Measurements from ENCODE around the gene SCPEP1.

Gene SCPEP1

DNA sequence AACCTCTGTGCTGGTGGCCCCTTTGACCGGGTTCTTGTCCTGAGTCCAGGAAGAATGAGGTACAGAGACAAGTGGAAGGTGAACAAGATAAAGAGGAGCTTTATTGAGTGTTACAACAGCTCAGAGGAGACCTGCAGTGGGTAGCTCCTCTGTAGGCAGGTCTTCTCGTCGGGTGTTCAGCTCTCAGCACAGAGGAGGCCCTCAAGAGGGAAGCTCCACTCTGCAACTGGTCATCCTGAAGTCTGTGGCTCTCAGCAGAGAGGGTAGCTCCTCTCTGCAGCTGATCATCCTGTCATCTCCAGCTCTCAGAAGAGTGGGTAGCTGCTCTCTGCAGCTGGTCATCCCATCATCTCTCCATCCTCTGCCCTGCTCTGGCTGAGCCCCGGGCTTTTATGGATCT, 39.7 kb downstream of the SCPEP1 start:
- TF ChIP-seq, protein P1, sequence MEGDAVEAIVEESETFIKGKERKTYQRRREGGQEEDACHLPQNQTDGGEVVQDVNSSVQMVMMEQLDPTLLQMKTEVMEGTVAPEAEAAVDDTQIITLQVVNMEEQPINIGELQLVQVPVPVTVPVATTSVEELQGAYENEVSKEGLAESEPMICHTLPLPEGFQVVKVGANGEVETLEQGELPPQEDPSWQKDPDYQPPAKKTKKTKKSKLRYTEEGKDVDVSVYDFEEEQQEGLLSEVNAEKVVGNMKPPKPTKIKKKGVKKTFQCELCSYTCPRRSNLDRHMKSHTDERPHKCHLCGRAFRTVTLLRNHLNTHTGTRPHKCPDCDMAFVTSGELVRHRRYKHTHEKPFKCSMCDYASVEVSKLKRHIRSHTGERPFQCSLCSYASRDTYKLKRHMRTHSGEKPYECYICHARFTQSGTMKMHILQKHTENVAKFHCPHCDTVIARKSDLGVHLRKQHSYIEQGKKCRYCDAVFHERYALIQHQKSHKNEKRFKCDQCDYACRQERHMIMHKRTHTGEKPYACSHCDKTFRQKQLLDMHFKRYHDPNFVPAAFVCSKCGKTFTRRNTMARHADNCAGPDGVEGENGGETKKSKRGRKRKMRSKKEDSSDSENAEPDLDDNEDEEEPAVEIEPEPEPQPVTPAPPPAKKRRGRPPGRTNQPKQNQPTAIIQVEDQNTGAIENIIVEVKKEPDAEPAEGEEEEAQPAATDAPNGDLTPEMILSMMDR (IDR thresholded peaks at IDR 0.05; ENCODE audit: insufficient read depth, low read length, missing control alignments) = no peak
- ChIA-PET POLR2A (no interaction called here), CTCF (no interaction called here)
- no peak for DNase-seq (ENCODE audit: low read depth, low spot score)
- H3K4me3 ChIP-seq (ENCODE audit: low read depth, low read length) = no peak overlapping the region

DNA sequence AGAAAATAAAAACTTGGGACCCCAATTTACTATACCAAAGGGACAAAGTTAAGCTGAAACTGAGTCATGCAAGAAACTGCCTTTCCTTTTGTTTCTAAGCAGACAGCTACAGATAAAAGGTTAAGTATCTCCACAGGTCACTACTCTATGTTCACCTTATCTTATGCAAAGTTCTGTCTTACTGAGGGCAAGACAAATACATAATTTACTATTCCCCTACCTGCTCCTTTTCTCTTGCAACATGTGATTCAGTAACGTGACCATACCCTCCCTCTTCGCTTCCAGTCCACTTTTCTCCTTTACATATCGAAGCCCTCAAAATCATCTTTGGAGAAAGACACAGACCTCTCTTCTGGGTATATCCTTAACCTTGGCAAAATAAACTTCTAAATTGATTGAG, 42.3 kb downstream of the SCPEP1 start:
- POLR2A ChIA-PET = no interaction called here
- no peak for DNase-seq (ENCODE audit: low read depth, low spot score)
- no peak overlapping the region for H3K4me3 ChIP-seq (ENCODE audit: low read depth, low read length)
- CTCF ChIA-PET = interaction anchor here (1.3 kb wide), 1 partner anchor 10 kb away, joined by 3 read pairs; no protein-coding TSS in a partner anchor
- TF ChIP-seq, protein P1 (IDR thresholded peaks at IDR 0.05; ENCODE audit: insufficient read depth, low read length, missing control alignments) = no peak

DNA sequence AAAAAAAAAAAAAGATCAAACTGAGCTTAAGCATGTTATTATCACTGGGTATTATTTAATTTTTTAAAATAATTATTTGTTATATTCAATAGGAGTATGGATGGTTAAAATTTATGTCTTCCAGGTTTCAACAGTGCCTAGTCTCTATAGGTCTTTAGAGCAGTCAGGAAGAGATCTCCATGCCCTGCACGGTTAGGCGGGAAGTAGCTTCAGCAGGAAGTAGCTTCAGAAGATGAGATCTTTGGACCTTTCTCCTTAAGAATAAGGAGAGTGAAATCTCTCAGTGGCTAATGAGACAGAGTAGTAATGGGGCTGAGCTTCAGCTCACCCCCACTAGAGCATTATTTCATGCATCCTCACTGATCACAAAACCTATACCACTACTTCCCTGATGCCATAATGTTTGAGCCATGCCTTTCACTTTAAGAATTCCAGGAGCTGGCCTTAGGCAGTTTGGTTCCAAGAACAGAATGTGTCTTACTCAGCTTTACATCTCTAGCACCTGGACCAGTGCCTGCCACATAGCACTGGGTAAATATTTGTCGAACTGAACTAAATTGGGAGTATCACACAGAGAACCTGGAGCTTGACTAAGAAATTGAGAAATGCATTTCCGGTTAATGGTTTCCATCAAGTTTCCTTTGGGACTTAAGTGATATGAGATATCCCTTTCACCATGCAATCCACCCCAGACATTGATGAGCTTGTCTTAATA, 43.5 kb downstream of the SCPEP1 start:
- no peak overlapping the region for H3K4me3 ChIP-seq (ENCODE audit: low read depth, low read length)
- POLR2A ChIA-PET = interaction anchor here (0.6 kb wide), 1 partner anchor 126 kb away, joined by 4 read pairs; no protein-coding TSS in a partner anchor
- TF ChIP-seq, protein P1 (IDR thresholded peaks at IDR 0.05; ENCODE audit: insufficient read depth, low read length, missing control alignments) = no peak
- DNase-seq (ENCODE audit: low read depth, low spot score) = no peak
- CTCF ChIA-PET = interaction anchor here (1.3 kb wide), 1 partner anchor 11 kb away, joined by 7 read pairs; no protein-coding TSS in a partner anchor

DNA sequence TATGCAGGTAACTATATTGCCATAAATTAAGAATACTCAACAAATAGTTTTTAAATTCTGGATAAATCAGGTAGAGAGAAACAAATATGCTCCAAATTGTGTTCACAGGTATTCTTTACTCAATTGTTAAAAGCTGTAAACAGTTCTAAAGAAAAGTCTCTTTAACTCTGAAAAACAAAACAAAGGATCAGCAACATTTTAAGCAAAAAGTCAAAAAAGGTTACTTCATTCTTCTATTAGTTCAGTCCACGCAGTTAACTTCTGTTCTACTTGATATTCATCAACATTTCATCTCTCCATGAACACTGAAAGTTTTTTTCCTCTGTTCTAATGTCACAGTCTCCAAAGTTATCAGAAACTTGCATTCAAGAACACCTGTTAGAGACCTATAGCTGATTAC, 47.9 kb downstream of the SCPEP1 start:
- POLR2A ChIA-PET = no interaction called here
- no peak overlapping the region for H3K4me3 ChIP-seq (ENCODE audit: low read depth, low read length)
- no peak for DNase-seq (ENCODE audit: low read depth, low spot score)
- CTCF ChIA-PET = no interaction called here
- TF ChIP-seq, protein P1 (IDR thresholded peaks at IDR 0.05; ENCODE audit: insufficient read depth, low read length, missing control alignments) = no peak

DNA sequence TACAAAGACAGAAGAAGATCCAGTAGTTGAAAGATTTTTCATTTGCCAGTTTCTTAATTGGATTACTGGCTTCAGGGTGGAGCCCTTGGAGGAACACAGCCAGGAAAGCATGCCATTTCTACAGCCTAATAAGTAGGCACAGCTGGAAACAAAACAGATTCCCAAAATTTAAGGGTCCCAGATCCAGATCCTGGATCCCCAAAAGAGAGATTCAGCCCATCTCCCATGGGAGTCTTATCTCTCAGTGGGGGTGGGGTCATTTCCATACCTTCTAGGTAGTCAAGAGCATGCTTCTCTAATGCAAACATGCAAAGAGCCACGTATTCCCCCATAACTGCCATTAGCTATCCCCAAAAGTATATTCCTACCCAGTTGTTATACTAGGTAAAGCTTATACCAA, 49.9 kb downstream of the SCPEP1 start:
- CTCF ChIA-PET = interaction anchor here (1.4 kb wide), 1 partner anchor 18 kb away, joined by 4 read pairs; no protein-coding TSS in a partner anchor
- DNase-seq (ENCODE audit: low read depth, low spot score) = no peak
- POLR2A ChIA-PET = no interaction called here
- TF ChIP-seq, protein P1 (IDR thresholded peaks at IDR 0.05; ENCODE audit: insufficient read depth, low read length, missing control alignments) = no peak
- no peak overlapping the region for H3K4me3 ChIP-seq (ENCODE audit: low read depth, low read length)

DNA sequence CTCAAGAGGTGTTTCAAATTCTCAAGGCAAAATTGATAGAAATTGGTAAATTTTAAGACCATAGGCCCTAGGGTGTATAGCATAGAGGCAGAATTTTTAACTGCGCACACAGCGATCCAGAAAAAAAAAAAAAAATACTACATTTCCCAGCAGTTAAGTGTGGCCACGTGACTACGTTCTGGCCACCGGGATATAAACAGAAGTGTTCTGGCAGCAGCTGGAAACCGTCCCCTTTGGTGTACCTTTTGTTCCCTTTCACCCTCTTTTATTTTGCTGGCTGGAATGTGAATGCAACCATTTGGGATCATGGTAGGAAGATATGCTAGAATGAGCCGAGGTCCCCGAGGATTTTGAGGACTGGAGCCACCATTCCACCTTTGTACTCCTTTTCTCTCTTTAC, 54.4 kb downstream of the SCPEP1 start:
- H3K4me3 ChIP-seq (ENCODE audit: low read depth, low read length) = no peak overlapping the region
- ChIA-PET CTCF (no interaction called here), POLR2A (no interaction called here)
- no peak for DNase-seq (ENCODE audit: low read depth, low spot score)
- TF ChIP-seq, protein P1 (IDR thresholded peaks at IDR 0.05; ENCODE audit: insufficient read depth, low read length, missing control alignments) = no peak

All from AG04449 (cell line).